GM19395 (cell line): Measurements from ENCODE around the gene PC.
"Not testable (repeated sequence)": the region's sequence is repeated elsewhere in the genome, so short reads cannot be mapped to it uniquely, and the experiment has no call there.

ENCODE experiments used
- ATAC-seq: cut with Tn5 transposase; IDR thresholded peaks from one replicate; pipeline ENCODE4 v1.9.1; 2021; ENCODE audit warnings: mild to moderate bottlenecking, moderate library complexity; ENCODE audit not compliant: unreplicated experiment

Gene PC

GRCh38 chr11:66800720-66801428 lies 157.3 kb downstream of the PC start:
- no peak for ATAC-seq

- not testable (repeated sequence) for ATAC-seq
These were observed 158.4 kb downstream of the PC start for GRCh38 chr11:66799815-66800214.
